Astrocyte (in vitro differentiated cells and primary cell): ENCODE data around the gene NOL4L. TPM values are rescaled to one million over a fixed set of nuclear protein-coding genes. Genes with fewer than 3 reads are reported as not detected.
A peak's percentile ranks its signal among the peaks of the same experiment; 100 is the strongest.

Experiments
- DNase-seq: peaks from one replicate; pipeline ENCODE4 v3.0.0-alpha.2; 2010; ENCODE audit warnings: low read depth
- FAIRE-seq: peaks from 2 replicates; lab custom pipeline; 2011; peaks lifted over from hg19 to GRCh38; lab: Jason Lieb, UNC
- H2AFZ ChIP-seq: 2 replicates; pipeline ENCODE4 v1.6.0; 2012; ENCODE audit warnings: low read depth, low read length, inconsistent platforms
- H3K27ac ChIP-seq: 2 replicates; pipeline ENCODE4 v1.5.1; 2011; ENCODE audit warnings: low read depth, low read length, inconsistent platforms
- H3K27me3 ChIP-seq: 2 replicates; pipeline ENCODE4 v1.6.0; 2011; ENCODE audit warnings: low read length, inconsistent platforms; ENCODE audit not compliant: insufficient read depth
- H3K36me3 ChIP-seq: 2 replicates; pipeline ENCODE4 v1.5.1; 2011; ENCODE audit warnings: low read length, inconsistent platforms; ENCODE audit not compliant: insufficient read depth
- H3K4me1 ChIP-seq: 2 replicates; pipeline ENCODE4 v1.5.1; 2011; ENCODE audit warnings: low read length, inconsistent platforms; ENCODE audit not compliant: insufficient read depth
- H3K4me2 ChIP-seq: 2 replicates; pipeline ENCODE4 v1.6.0; 2012; ENCODE audit warnings: low read length, inconsistent platforms
- H3K4me3 ChIP-seq: 2 replicates; pipeline ENCODE4 v1.5.1; 2011; ENCODE audit warnings: low read depth, mild to moderate bottlenecking, low read length, inconsistent platforms; ENCODE audit not compliant: insufficient read depth
- H3K79me2 ChIP-seq: 2 replicates; pipeline ENCODE4 v1.6.0; 2012; ENCODE audit warnings: mild to moderate bottlenecking, low read length, inconsistent platforms; ENCODE audit not compliant: insufficient read depth
- H3K9ac ChIP-seq: 2 replicates; pipeline ENCODE4 v1.6.0; 2012; ENCODE audit warnings: mild to moderate bottlenecking, low read length, inconsistent platforms
- H3K9me3 ChIP-seq: 2 replicates; pipeline ENCODE4 v1.5.1; 2012; ENCODE audit warnings: low read depth, mild to moderate bottlenecking, low read length, inconsistent platforms; ENCODE audit not compliant: insufficient read depth
- H4K20me1 ChIP-seq: 2 replicates; pipeline ENCODE4 v1.6.0; 2012; ENCODE audit warnings: low read length, inconsistent platforms; ENCODE audit not compliant: insufficient read depth
- H3K27ac Mint-ChIP-seq: one replicate; pipeline ENCODE4 v1.8.0; 2021; ENCODE audit warnings: mild to moderate bottlenecking, mixed read lengths; ENCODE audit not compliant: unreplicated experiment
- H3K27me3 Mint-ChIP-seq: one replicate; pipeline ENCODE4 v1.8.0; 2021; ENCODE audit warnings: low read depth, mixed read lengths; ENCODE audit not compliant: unreplicated experiment
- H3K36me3 Mint-ChIP-seq: one replicate; pipeline ENCODE4 v1.8.0; 2021; ENCODE audit warnings: low read depth, mixed read lengths; ENCODE audit not compliant: unreplicated experiment
- H3K4me1 Mint-ChIP-seq: one replicate; pipeline ENCODE4 v1.8.0; 2021; ENCODE audit warnings: low read depth, mixed read lengths; ENCODE audit not compliant: unreplicated experiment
- H3K4me3 Mint-ChIP-seq: one replicate; pipeline ENCODE4 v1.8.0; 2021; ENCODE audit warnings: mild to moderate bottlenecking, moderate library complexity, mixed read lengths; ENCODE audit not compliant: unreplicated experiment
- H3K9me3 Mint-ChIP-seq: one replicate; pipeline ENCODE4 v1.8.0; 2021; ENCODE audit warnings: mild to moderate bottlenecking, mixed read lengths; ENCODE audit not compliant: unreplicated experiment
- EZH2 ChIP-seq: IDR thresholded peaks from 2 replicates; pipeline ENCODE4 v1.6.1; 2012; ENCODE audit warnings: mild to moderate bottlenecking, low read length, inconsistent platforms; ENCODE audit not compliant: insufficient read depth
- total RNA-seq: library from RNA; stranded (reverse); gene quantifications from 2 replicates; pipeline ENCODE4 v1.2.1, GENCODE V29; 2021
- TF ChIP-seq, protein P1 (sequence below): IDR thresholded peaks from 2 replicates; pipeline ENCODE4 v1.5.1; 2011; ENCODE audit warnings: low read depth, mild to moderate bottlenecking, inconsistent platforms, low read length, moderate library complexity; ENCODE audit not compliant: insufficient read depth

NOL4L gene
- total RNA-seq, 1 donor from 2014 or later: 35.5 TPM

DNA sequence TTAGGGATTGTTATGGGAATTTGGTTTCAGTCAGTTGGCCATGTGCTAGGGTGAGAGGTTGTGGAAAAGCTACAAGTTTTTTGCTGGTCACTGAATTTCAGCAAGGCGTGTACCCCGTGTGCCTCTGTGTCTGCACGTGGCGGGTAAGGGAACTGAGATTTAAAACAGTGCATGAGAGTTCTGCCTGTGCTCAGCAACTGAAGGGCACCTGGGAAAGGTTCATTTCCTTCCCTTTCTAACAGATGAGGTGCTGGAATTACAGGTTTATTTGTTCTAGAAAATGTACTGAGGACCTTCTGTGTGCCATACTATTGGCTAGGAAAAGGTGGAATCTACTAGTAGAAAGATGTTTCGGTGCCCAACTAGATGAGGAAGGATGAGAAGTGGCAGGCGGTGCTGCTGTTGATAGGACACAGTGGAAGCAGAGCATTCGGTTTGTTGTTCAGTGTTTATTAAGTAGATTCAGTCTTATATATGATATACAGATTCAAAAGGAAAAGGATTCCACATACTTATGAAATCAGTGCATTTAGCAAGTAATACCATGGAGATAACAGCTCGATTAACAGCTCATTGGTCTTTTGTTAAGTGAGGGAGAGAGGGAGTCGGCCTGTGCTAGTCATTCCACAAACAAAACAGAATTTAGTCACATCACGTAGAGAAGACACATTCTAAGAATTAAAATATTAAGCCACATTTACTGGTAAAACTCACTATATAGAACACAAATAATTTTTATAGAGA lies 142.3 kb downstream of the NOL4L start:
- Histone ChIP-seq H3K9me3 (no peaks in the 10 kb centered on the region), H3K4me2 (no peak overlapping the region), H3K4me1 (peaks cover 4% of the 10 kb centered on the region), H3K4me3 (no peak overlapping the region), H3K27me3 (no peaks in the 10 kb centered on the region), H3K79me2 (peaks cover 23% of the 10 kb centered on the region), H3K27ac (no peak overlapping the region), H3K9ac (no peak overlapping the region), H4K20me1 (peaks cover 87% of the 10 kb centered on the region), H3K36me3 (peaks cover 24% of the 10 kb centered on the region), H2AFZ (no peak overlapping the region)
- H3K4me3 Mint-ChIP-seq: no peak overlapping the region
- no peaks in the 10 kb centered on the region for H3K27me3 Mint-ChIP-seq
- H3K9me3 Mint-ChIP-seq: no peaks in the 10 kb centered on the region
- TF ChIP-seq, protein P1, sequence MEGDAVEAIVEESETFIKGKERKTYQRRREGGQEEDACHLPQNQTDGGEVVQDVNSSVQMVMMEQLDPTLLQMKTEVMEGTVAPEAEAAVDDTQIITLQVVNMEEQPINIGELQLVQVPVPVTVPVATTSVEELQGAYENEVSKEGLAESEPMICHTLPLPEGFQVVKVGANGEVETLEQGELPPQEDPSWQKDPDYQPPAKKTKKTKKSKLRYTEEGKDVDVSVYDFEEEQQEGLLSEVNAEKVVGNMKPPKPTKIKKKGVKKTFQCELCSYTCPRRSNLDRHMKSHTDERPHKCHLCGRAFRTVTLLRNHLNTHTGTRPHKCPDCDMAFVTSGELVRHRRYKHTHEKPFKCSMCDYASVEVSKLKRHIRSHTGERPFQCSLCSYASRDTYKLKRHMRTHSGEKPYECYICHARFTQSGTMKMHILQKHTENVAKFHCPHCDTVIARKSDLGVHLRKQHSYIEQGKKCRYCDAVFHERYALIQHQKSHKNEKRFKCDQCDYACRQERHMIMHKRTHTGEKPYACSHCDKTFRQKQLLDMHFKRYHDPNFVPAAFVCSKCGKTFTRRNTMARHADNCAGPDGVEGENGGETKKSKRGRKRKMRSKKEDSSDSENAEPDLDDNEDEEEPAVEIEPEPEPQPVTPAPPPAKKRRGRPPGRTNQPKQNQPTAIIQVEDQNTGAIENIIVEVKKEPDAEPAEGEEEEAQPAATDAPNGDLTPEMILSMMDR: no peak
- TF ChIP-seq EZH2: no peak
- peaks cover 39% of the 10 kb centered on the region for H3K36me3 Mint-ChIP-seq
- FAIRE-seq: no peak
- H3K27ac Mint-ChIP-seq: no peak overlapping the region
- DNase-seq: no peak
- peaks cover 25% of the 10 kb centered on the region for H3K4me1 Mint-ChIP-seq

DNA sequence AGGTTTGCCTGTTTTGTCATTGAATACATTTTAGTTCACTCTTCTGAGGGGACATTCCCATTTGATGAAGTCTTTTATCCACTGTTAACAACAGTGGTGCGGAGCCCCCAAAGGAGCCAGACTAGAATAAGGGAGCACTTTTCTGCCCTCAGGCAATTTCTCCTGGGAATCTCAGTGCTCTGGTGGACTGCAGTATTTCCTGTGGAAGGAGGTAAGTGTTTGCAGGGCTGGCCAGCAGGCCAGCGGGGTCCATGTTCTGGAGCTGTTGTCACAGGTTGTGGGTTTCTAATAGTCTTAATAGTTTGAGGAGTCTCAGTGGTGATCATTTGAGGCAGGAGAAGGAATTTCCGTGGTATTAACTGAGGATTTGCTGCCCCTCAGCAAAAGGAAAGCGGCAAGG lies 143.5 kb downstream of the NOL4L start:
- Mint-ChIP-seq H3K4me3 (no peak overlapping the region), H3K36me3 (peaks cover 45% of the 10 kb centered on the region), H3K27ac (peak overlapping the region; percentile 75), H3K9me3 (no peaks in the 10 kb centered on the region), H3K4me1 (peaks cover 22% of the 10 kb centered on the region), H3K27me3 (no peaks in the 10 kb centered on the region)
- Histone ChIP-seq H3K27me3 (no peaks in the 10 kb centered on the region), H3K4me1 (peaks cover 4% of the 10 kb centered on the region), H3K27ac (no peak overlapping the region), H4K20me1 (peaks cover 93% of the 10 kb centered on the region), H2AFZ (no peak overlapping the region), H3K4me3 (no peak overlapping the region), H3K9me3 (no peaks in the 10 kb centered on the region), H3K4me2 (no peak overlapping the region), H3K79me2 (peaks cover 21% of the 10 kb centered on the region), H3K36me3 (peaks cover 30% of the 10 kb centered on the region), H3K9ac (no peak overlapping the region)
- FAIRE-seq (no peak), DNase-seq (no peak)
- no peak for TF ChIP-seq EZH2
- TF ChIP-seq, protein P1: no peak

GRCh38 chr20:32440758-32441078 lies 144.4 kb downstream of the NOL4L start:
- Mint-ChIP-seq H3K4me1 (peaks cover 21% of the 10 kb centered on the region), H3K4me3 (no peak overlapping the region), H3K36me3 (peaks cover 54% of the 10 kb centered on the region), H3K27me3 (no peaks in the 10 kb centered on the region), H3K27ac (peak overlapping the region; percentile 66), H3K9me3 (no peaks in the 10 kb centered on the region)
- TF ChIP-seq EZH2: no peak
- TF ChIP-seq, protein P1: no peak
- Histone ChIP-seq H3K27me3 (no peaks in the 10 kb centered on the region), H3K36me3 (peaks cover 31% of the 10 kb centered on the region), H3K79me2 (peaks cover 26% of the 10 kb centered on the region), H3K9me3 (no peaks in the 10 kb centered on the region), H3K4me3 (no peak overlapping the region), H3K4me1 (peaks cover 4% of the 10 kb centered on the region), H3K27ac (no peak overlapping the region), H4K20me1 (peaks cover 94% of the 10 kb centered on the region), H3K4me2 (no peak overlapping the region), H2AFZ (no peak overlapping the region), H3K9ac (no peak overlapping the region)
- FAIRE-seq: no peak
- no peak for DNase-seq
